B cell (primary cell): ENCODE data around the gene PREX1. TPM values are rescaled to one million over a fixed set of nuclear protein-coding genes. Genes with fewer than 3 reads are reported as not detected.

Source experiments
- ATAC-seq: fragments of 200-7000 bp; cut with Tn5 transposase; one replicate; pipeline ENCODE4 v1.10.0; 2021; ENCODE audit warnings: low read depth, mild to moderate bottlenecking, moderate number of reproducible peaks, moderate library complexity
- CTCF ChIA-PET: fragments of 350-600 bp; sonication (Branson Sonifier 250); formaldehyde crosslinking; loops from one replicate; lab custom pipeline; 2021; ENCODE audit warnings: antibody characterized with exemption, inconsistent platforms; lab: Charles Lee
- POLR2A ChIA-PET: fragments of 350-600 bp; sonication (Branson Sonifier 250); formaldehyde crosslinking; loops from one replicate; lab custom pipeline; 2021; ENCODE audit warnings: antibody characterized with exemption; lab: Charles Lee
- DNase-seq: peaks from one replicate; pipeline ENCODE4 v3.0.0; 2013
- H2AFZ ChIP-seq: 2 replicates; pipeline ENCODE4 v1.6.1; 2012; ENCODE audit warnings: mild to moderate bottlenecking, low read depth, low read length; ENCODE audit not compliant: insufficient read depth, poor library complexity, severe bottlenecking
- H3K27ac ChIP-seq, 2 donors: 1 replicate in 1 of 2; 2 replicates in 1 of 2; pipeline ENCODE4 v1.5.1; 2012 to 2013; ENCODE audit warnings: low read length in 2 of 2, mild to moderate bottlenecking in 2 of 2, moderate library complexity in 1 of 2
- H3K27me3 ChIP-seq, 4 experiments: fragments of 200-600 bp in 1 of 4; sonication (generic) in 1 of 4; replicated peaks in 1 of 4; 1 replicate in 2 of 4; 2 replicates in 2 of 4; pipeline versions ENCODE4 v1.6.1 to v1.7.0; 2013 to 2016; ENCODE audit warnings: low read length in 3 of 4, mild to moderate bottlenecking in 2 of 4, mixed read lengths in 1 of 4, moderate library complexity in 1 of 4; ENCODE audit not compliant: insufficient read depth in 4 of 4, control insufficient read depth in 3 of 4; ENCODE audit errors: control extremely low read depth in 1 of 4
- H3K36me3 ChIP-seq, 2 experiments: replicated peaks in 1 of 2; 1 replicate in 1 of 2; 2 replicates in 1 of 2; pipeline versions ENCODE4 v1.6.1 to v1.7.1; 2013; ENCODE audit warnings: low read length in 1 of 2; ENCODE audit not compliant: insufficient read depth in 2 of 2, control insufficient read depth in 1 of 2; ENCODE audit errors: control extremely low read depth in 1 of 2, extremely low read depth in 1 of 2
- H3K4me1 ChIP-seq, 2 donors: fragments of 200-600 bp in 1 of 2; sonication (generic) in 1 of 2; 1 replicate in 1 of 2; 2 replicates in 1 of 2; pipeline versions ENCODE4 v1.5.1 to v1.6.1; 2013 to 2017; ENCODE audit warnings: low read length in 2 of 2; ENCODE audit not compliant: control insufficient read depth in 2 of 2, insufficient read depth in 2 of 2
- H3K4me2 ChIP-seq: replicated peaks from 2 replicates; pipeline ENCODE3; 2012; ENCODE audit warnings: mild to moderate bottlenecking, low read depth, low read length; ENCODE audit not compliant: poor library complexity, severe bottlenecking
- H3K4me3 ChIP-seq, 5 experiments: fragments of 200-600 bp in 1 of 5; sonication (generic) in 1 of 5; 1 replicate in 3 of 5; 2 replicates in 2 of 5; pipeline versions ENCODE4 v1.5.1 to v1.7.0; 2011 to 2016; ENCODE audit warnings: low read length in 4 of 5, mild to moderate bottlenecking in 4 of 5, low read depth in 2 of 5, control low read depth in 1 of 5, moderate library complexity in 1 of 5; ENCODE audit not compliant: insufficient read depth in 1 of 5; ENCODE audit errors: control extremely low read depth in 1 of 5, extremely low read depth in 1 of 5
- H3K79me2 ChIP-seq: fragments of 200-600 bp; sonication (generic); one replicate; pipeline ENCODE4 v1.6.0; 2016; ENCODE audit warnings: low read length; ENCODE audit not compliant: control insufficient read depth, insufficient read depth
- H3K9ac ChIP-seq: fragments of 200-600 bp; sonication (generic); 2 replicates; pipeline ENCODE4 v1.6.1; 2017; ENCODE audit warnings: mild to moderate bottlenecking, low read length, moderate library complexity
- H3K9me3 ChIP-seq, 3 donors: one replicate each; pipeline versions ENCODE4 v1.6.1 to v1.7.1; 2013; ENCODE audit warnings: low read length in 2 of 3; ENCODE audit not compliant: control insufficient read depth in 2 of 3, insufficient read depth in 1 of 3; ENCODE audit errors: control extremely low read depth in 1 of 3
- H4K20me1 ChIP-seq: 2 replicates; pipeline ENCODE4 v1.6.0; 2012; ENCODE audit warnings: mild to moderate bottlenecking, low read length; ENCODE audit not compliant: insufficient read depth, control insufficient read depth, poor library complexity, severe bottlenecking
- H3K27ac Mint-ChIP-seq: one replicate; pipeline ENCODE4 v1.8.0; 2021; ENCODE audit warnings: mixed read lengths
- H3K27me3 Mint-ChIP-seq: one replicate; pipeline ENCODE4 v1.8.0; 2021; ENCODE audit warnings: mixed read lengths
- H3K4me1 Mint-ChIP-seq: one replicate; pipeline ENCODE4 v1.8.0; 2021; ENCODE audit warnings: mixed read lengths
- H3K4me3 Mint-ChIP-seq: one replicate; pipeline ENCODE4 v1.8.0; 2021; ENCODE audit warnings: mixed read lengths
- H3K9me3 Mint-ChIP-seq: one replicate; pipeline ENCODE4 v1.8.0; 2022; ENCODE audit warnings: mixed read lengths; ENCODE audit not compliant: insufficient read depth
- CTCF ChIP-seq: fragments of 200-600 bp; IDR thresholded peaks from one replicate; pipeline ENCODE4 v1.8.0; 2022; ENCODE audit warnings: antibody characterized with exemption, mild to moderate bottlenecking
- EZH2 ChIP-seq: IDR thresholded peaks from 2 replicates; pipeline ENCODE4 v1.6.1; 2012; ENCODE audit warnings: borderline replicate concordance, low read depth, mild to moderate bottlenecking, moderate library complexity, low read length; ENCODE audit not compliant: insufficient read depth, poor library complexity, severe bottlenecking
- WGBS: methylation state at CpG from one replicate; pipeline ENCODE4 v1.1.5; 2013; ENCODE audit warnings: missing lambda C conversion rate; ENCODE audit not compliant: insufficient coverage; 5-methylcytosine and 5-hydroxymethylcytosine counted together
- intact Hi-C: fragments of 100-400 bp; cut with micrococcal nuclease; formaldehyde crosslinking; loops from one replicate; pipeline ENCODE4 v1.10.0; 2022
- polyA plus RNA-seq: library from polyadenylated mRNA; depleted of rRNA; stranded (reverse); fragments of >200 nt; gene quantifications from 2 replicates; pipeline ENCODE4 v1.2.3, GENCODE V29; 2012
- total RNA-seq, 2 donors: library from RNA; stranded (reverse); fragments of 120-200 nt in 1 of 2; gene quantifications; 1 replicate in 1 of 2; 2 replicates in 1 of 2; pipeline versions ENCODE4 v1.2.3 to v1.2.4, GENCODE V29; 2013 to 2022

The PREX1 gene
- total and polyA plus RNA-seq, 2 donors (not counting 1 experiment from before 2014, with no cell fraction given), result 79.1 to 99.4 TPM

GRCh38 chr20:48728042-48728825, 99.6 kb downstream of the PREX1 start:
- H2AFZ ChIP-seq, result no peak overlapping the region
- peaks cover 11 to 22% of the 10 kb centered on the region in 2 donors for H3K4me1 ChIP-seq
- H3K4me3 ChIP-seq, result no peak overlapping the region
- no peaks in the 10 kb centered on the region for H3K27me3 ChIP-seq
- intact Hi-C loops, result no loop called here
- Mint-ChIP-seq H3K9me3 (no peaks in the 10 kb centered on the region), H3K27me3 (no peaks in the 10 kb centered on the region), H3K4me3 (no peak overlapping the region), H3K4me1 (peaks cover 37% of the 10 kb centered on the region), H3K27ac (peak overlapping the region; percentile 70)
- ATAC-seq (no peak), DNase-seq (no peak)
- peak overlapping the region in 1 of 2 donors; percentile 27 for H3K27ac ChIP-seq
- peaks cover 47% of the 10 kb centered on the region for H3K79me2 ChIP-seq
- TF ChIP-seq EZH2, result no peak
- TF ChIP-seq CTCF, result no peak
- H3K9ac ChIP-seq, result no peak overlapping the region
- no peak overlapping the region for H3K4me2 ChIP-seq
- ChIA-PET CTCF (interaction anchor here (0.8 to 2.5 kb wide), 3 partner anchors 11 to 177 kb away, joined by 5 to 8 read pairs (median 5); no protein-coding TSS in a partner anchor), POLR2A (interaction anchor here (0.5 to 1.0 kb wide), 3 partner anchors 10 to 984 kb away, joined by 3 to 7 read pairs (median 5); no protein-coding TSS in a partner anchor)
- H3K36me3 ChIP-seq, result peaks cover 4 to 88% of the 10 kb centered on the region in 2 experiments
- WGBS, result 98% methylated on average over 8 of the region's 9 CpGs
- H3K9me3 ChIP-seq, result peaks cover 0 to 13% (median 0%) of the 10 kb centered on the region in 3 donors
- peaks cover 60% of the 10 kb centered on the region for H4K20me1 ChIP-seq

GRCh38 chr20:48727226-48727625, 100.6 kb downstream of the PREX1 start:
- H3K79me2 ChIP-seq, result peaks cover 38% of the 10 kb centered on the region
- ChIA-PET POLR2A (interaction anchor here (0.6 kb wide), 1 partner anchor 178 kb away, joined by 6 read pairs; no protein-coding TSS in a partner anchor), CTCF (interaction anchor here (0.6 to 2.5 kb wide), 3 partner anchors 12 to 178 kb away, joined by 3 to 8 read pairs (median 6); no protein-coding TSS in a partner anchor)
- H3K4me2 ChIP-seq, result no peak overlapping the region
- no peaks in the 10 kb centered on the region for H3K27me3 ChIP-seq
- no peak overlapping the region for H3K4me3 Mint-ChIP-seq
- peaks cover 0 to 13% (median 0%) of the 10 kb centered on the region in 3 donors for H3K9me3 ChIP-seq
- WGBS, result 90% methylated on average over 2 of the region's 6 CpGs
- ATAC-seq (no peak), DNase-seq (no peak)
- H3K27ac Mint-ChIP-seq, result peak overlapping the region; percentile 70
- H3K36me3 ChIP-seq, result peaks cover 1 to 78% of the 10 kb centered on the region in 2 experiments
- no peaks in the 10 kb centered on the region for H3K27me3 Mint-ChIP-seq
- intact Hi-C loops, result no loop called here
- TF ChIP-seq CTCF (no peak), EZH2 (no peak)
- no peak overlapping the region for H3K27ac ChIP-seq
- H3K4me1 ChIP-seq, result peaks cover 21 to 32% of the 10 kb centered on the region in 2 donors
- H3K9ac ChIP-seq, result no peak overlapping the region
- no peaks in the 10 kb centered on the region for H3K9me3 Mint-ChIP-seq
- no peak overlapping the region for H2AFZ ChIP-seq
- H3K4me3 ChIP-seq, result no peak overlapping the region
- peaks cover 61% of the 10 kb centered on the region for H4K20me1 ChIP-seq
- peaks cover 47% of the 10 kb centered on the region for H3K4me1 Mint-ChIP-seq
